Activated T-cell treated with anti-CD3 and anti-CD28 coated beads for 24 hours (primary cell): ENCODE data around the gene NUP153.

Experiments
- DNase-seq: peaks from one replicate; pipeline ENCODE4 v3.0.0-alpha.2; 2020; ENCODE audit warnings: low read depth

NUP153 gene

DNA sequence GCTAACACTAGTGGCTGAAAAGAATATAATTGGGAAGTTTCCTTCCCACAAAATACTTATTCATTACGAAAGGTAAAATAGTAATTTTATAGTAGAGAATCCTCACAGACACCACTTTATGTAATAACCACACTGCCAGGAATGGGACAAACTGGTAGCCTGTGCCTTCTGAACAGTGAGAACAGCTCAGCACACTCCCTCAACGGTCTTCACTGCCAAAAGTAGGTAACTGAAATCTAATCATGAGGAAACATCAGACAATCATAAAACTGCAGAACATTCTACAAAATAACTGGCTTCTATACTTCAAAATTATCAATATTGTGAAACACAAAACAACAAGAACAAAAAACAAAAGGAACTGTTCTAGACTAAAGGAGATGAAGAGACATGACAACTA, 44.1 kb downstream of the NUP153 start:
- DNase-seq: no peak

DNA sequence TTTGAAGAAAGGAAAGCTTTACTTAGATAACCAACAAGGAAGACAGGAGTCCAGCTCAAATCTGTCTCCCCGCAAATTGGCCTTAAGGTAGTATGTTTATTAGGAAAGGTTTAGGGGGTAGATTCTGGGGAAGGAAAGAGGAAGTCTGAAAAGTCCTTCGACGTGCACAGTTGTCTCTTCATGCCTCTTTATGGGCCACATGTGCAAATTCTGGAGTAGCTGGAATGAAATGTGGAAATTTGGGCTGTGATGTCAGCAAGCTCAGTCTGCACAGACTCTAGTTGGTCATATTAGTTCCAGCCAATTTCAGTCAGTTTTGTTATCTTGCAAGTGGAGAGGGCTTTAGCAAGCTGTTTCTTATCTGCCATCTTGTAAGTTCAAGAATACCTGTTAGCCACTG, 50.1 kb downstream of the NUP153 start:
- DNase-seq: no peak

DNA sequence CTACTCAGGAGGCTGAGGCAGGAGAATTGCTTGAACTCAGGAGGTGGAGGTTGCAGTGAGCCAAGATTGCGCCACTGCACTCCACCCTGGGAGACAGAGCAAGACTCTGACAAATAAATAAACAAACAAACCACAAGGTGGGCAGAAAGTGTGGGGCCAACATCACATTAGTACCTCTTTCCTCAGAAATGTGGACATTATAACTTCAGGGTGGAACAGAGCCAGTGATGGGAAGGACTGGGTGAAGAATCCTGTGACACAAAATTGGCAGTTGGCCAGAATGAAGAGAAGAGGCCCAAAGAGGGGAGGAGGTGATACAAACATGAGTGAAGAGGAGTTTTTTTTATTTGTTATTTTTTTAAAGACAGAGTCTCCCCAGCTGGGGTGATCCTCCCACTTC, 50.6 kb downstream of the NUP153 start:
- no peak for DNase-seq

DNA sequence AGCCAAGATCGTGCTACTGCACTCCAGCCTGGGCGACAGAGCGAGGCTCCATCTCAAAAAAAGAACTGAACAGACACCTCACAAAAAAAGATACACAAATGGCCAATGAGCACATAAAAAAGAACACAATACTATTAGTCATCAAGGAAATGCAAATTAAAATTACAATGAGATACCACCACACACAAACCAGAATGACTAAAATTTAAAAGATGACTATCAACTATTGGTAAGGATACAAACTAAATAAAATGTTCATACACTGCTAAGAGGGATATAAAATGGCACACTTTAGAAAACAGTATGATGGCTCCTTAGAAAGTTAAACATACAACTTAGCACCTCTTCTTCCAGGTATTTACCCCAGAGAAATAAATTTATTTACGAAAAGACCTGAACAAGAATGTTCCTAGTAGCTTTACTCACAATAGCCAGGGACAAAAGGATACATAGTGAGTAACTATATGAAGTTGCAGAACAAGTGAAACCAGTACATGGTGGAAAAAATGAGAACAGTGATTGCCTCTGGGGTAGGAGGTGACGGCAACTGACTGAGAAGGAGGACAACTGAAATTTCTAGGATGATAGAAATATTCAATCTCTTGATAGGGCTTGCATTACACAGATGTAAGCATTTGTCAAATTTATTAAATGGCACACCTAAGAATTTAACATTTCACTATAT, 53.4 kb downstream of the NUP153 start:
- no peak for DNase-seq

DNA sequence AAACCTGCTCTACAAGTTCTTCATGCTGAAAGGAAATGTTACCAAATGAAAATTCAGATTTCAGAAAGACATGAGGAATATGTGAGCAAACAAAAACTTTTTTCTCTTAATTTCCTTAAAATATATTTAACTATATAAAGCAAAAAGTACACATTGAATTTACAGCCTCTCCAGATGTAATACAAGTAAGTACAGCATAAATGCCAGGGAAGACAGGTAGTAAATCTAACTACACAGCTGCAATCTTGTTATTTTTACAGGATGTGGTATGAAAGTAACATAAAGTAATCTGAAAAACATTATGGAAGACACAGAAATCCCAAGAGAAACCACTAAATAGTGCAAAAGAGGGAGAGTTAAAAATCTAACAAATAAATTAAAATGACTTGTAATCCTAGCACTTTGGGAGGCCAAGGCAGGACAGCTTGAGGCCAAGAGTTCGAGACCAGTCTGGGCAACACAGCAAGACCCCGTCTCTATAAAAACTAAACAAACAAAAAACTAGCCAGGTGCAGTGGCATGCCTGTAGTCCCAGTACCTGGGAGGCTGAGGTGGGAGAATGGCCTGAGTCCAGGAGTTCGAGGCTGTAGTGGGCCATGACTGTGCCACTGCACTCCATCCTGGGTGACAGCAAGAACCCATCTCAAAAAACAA, 55.9 kb downstream of the NUP153 start:
- DNase-seq: no peak

DNA sequence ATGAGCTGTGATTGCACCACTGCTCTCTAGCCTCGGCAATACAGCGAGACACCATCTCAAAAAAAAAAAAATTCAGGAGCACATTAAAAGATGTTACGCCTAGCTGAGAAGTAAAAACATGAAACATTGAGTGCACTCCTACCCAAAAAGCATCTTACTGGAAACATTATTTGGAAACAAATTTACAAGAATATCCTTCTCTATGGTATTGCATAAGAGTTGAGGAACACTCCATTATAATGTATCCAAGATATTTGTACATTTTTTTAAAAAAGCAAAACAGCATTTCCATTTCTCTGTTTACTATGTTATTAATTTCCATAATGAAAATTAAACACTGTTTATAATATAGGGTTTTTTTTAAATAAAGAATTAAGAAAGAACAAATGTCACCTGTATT, 58.0 kb downstream of the NUP153 start:
- DNase-seq: no peak

DNA sequence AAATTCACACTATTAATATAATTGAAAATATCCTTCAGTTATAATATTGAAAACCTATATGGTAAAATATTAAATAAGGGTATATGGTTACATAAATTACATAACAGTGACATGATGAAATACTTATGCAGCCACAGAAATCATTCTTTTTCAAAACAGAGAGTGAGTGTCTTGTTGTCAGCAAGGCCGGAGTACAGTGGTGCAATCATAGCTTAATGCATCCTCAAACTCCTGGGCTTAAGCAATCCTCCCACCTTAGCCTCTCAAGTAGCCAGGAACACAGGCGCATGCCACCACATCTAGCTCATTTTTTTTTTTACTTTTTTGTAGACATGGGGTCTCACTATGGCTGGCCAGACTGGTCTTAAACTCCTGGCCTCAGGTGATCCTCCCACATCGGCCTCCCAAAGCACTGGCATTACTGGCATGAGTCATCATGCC, 66.2 kb downstream of the NUP153 start:
- no peak for DNase-seq

DNA sequence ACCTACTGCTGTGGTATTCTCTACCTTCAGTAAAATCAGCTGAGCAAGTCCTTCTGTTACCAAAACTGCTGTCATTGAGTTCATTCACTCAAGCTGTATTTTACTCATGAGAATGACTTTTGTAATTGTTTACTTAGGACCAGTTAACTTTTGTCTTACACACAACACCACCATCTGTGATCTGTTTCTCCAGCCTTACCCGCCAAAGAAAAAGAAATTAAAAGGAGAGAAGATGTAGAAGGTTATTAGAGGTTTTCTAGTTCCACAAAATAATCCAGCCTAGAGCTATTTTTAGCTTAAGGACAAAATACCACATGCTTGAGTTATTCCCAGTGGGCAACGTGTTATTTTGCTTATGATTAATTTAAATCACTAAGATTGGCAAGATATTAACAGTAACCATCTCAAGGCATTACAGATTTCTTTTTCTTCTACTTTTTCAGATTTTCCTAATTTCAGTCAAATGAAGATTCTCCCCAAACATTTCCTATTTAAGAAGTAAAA, 68.5 kb downstream of the NUP153 start:
- no peak for DNase-seq

DNA sequence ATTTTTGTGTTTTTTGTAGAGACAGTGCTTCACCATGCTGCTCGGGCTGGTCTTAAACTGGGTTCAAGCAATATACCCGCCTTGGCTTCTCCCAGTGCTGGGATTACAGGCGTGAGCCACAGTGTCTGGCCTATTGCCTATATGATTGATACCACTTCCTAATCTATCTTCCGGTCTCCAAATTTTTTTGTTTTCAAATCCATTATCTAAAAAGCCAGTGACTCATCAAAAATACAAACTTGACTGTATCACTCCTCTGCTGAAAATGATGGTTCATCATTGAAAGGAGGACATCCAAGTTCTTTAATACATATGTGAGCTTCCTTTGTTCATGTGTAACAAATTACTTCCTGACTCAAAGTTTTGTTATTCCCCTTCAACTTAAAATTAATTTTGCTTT, 71.2 kb downstream of the NUP153 start:
- no peak for DNase-seq

DNA sequence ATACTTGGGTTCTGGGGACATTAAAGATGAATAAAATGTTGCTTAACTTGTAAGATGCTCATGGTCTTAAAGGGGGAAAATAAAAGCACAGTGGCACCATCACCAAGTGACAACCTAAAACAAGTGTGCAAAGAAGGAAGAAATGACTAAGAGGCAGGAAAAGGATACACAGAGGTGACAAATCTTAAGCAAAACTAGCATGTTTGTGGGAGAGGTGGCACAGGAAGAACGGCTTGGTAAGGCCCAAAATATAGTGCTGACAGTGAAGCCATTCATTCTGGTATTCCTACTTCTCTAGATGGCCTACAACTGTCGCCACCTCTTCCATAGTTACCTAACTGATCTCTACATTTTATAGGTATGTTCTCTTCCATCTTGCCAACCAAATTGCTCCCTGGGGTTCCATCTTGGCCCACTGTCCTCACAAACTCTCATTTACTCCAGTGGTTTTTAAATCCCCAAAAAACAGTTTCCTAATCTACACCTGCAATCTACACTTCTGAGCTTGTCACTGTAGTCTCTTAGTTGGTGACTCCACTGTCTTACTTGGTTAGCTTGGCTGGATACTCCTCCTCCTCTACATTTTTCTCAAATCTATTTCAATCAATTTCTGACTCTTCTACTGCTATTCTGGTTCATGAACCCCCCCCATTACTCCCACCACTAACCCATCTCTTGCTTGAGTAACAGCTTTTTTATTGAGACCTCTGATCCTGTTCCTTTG, 73.1 kb downstream of the NUP153 start:
- no peak for DNase-seq

DNA sequence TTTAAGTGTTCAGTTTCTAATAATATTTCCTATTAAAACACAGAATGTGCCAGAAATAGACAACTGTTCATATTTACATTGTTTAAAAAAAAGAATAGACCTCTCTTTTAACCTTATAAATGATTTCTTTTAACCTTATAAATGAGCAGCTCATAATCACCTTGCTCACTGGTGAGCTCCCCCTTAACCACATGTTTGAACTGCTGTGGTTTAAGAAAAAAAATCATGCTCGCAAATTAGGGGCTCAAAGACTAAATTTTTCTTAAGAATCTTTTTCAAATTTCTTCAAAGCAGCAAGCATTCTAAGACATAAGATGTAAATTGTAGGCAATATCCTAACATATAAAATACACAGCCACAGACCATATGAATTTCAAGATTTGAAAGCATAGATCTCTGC, 73.8 kb downstream of the NUP153 start:
- DNase-seq: no peak

DNA sequence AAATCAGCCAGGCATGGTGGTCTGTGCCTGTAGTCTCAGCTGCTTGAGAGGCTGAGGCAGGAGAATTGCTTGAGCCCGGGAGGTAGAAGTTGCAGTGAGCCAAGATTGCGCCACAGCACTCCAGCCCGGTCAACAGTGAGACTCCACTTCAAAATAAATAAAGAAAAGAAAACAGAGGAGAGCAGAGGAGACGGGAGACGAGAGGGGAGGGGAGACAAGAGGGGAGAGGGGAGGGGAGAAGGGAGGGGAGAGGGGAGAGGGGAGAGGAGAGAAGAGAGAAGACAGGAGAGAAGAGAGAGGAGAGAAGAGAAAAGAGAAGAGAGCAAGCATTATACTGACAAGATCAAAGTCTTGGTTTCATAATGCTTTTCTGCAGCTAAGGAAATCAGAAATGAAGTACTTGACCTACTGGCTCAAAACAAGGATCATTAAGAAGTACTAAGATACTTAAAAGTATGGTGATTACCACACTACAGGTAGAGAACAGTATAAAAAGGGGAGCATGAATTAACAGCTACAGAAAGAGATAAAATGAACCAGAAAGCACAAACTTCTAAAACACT, 76.1 kb downstream of the NUP153 start:
- no peak for DNase-seq

DNA sequence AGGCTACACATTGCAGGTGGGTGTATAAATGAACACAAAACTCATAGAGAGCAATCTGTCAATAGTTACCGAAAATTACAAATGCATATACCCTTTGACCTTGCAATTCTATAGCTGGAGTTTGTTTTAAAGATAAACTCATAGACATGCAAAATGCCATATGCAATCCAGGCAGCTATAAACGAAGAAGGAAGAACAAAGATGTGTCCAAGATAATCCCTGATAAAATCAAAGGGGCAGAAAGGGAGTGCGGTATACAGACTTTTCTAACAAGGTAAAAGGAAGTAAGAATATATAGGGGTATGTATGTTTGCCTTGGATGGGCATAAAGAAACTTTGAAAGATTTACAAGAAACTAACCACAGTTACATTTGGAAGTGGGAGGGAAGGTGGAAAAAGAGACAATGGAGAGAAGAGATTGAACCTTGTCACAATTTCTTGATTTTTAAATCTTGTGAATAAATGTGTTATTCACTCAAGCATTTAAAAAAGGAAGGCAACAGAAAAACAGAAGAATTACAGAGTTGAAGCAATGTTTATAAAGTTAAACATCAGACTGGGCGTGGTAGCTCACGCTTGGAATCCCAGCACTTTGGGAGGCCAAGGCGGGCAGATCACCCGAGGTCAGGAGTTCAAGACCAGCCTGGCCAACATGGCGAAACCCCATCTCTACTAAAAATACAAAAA, 76.8 kb downstream of the NUP153 start:
- no peak for DNase-seq

DNA sequence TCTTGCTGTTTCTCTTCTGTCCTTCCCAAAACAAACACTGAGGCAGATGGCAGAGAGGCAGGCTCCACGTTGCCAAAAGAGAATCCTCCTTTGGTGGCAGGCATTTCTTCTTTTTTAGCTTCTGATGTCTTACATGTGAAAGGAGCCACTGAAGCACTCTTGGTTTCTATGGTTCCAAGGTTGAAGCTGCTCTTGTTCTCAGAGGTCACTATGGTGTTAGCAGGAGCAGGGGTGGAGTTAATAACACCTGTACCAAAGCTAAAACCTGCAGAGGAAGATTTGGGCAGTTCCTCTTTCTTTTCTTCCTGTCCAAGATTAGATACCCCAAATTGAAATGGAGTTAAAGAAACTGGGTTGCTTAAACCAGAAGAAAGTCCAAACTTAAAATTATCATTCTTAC, 77.9 kb downstream of the NUP153 start:
- no peak for DNase-seq

DNA sequence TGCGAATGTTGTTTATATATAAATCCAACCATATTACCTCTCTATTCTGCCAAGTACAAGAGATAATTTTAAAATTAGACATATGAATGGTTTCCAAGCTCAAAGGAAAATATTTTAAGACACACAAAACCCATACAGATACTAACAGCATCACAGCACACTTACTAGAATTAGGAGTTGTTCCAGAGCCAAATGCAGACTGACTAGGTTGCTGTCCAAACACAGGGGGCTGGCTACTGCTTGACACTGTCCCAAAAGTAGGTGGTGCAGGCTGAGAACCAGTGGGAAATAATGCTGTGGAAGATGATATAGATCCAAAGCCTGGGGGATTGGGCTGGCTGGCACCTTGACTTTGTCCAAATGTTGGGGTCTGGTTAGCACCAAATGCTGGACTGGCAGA, 82.3 kb downstream of the NUP153 start:
- DNase-seq: no peak

DNA sequence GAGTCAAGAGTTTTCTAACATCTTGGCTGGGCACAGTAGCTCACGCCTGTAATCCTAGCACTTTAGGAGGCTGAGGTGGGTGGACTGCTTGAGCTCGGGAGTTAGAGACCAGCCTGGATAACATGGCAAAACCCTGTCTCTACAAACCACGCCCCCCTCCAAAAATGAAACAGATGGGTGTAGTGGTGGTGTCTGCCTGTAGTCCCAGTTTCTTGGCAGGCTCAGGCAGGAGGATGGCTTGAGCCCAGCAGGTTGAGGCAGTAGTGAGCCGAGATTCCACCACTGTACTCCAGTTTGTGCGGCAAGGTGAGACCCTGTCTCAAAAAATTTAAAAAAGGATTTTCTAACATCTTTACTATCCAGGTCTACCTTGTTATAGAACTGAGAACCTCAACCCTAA, 84.6 kb downstream of the NUP153 start:
- DNase-seq: no peak

DNA sequence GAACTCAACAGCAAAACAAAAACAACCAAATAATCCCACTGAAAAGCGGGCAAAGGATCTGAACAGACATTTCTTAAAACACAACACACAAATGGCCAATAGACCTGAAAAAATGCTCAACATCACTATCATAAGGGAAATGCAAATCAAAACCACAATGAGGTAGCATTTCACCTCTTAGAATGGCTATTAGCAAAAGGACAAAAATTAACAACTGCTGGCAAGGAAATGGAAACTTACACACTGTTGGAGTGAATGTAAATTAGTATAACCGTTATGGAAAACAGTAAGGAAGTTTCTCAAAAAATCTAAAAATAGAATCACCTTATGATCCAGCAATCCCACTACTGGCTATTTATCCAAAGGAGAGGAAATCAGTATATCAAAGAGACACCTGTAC, 85.7 kb downstream of the NUP153 start:
- DNase-seq: no peak

DNA sequence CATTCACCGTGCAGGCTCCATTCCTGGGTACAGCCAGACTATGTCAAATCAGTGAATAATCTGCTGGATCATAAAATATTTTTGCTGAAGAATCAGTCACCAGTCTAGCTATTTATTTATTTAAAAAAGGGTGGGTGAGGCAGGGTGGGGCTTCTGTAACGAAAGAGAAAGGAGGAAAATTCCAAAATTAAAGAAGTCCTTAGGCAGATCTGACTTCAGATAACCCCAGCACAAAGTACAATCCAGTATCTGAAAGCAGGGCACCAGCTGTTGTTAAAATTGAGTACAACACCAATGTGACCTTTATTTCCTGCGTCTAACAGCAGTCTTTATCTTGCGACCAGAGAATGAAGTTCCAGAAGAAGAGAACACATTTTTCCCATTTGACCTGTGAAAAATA, 90.9 kb downstream of the NUP153 start:
- DNase-seq: no peak

DNA sequence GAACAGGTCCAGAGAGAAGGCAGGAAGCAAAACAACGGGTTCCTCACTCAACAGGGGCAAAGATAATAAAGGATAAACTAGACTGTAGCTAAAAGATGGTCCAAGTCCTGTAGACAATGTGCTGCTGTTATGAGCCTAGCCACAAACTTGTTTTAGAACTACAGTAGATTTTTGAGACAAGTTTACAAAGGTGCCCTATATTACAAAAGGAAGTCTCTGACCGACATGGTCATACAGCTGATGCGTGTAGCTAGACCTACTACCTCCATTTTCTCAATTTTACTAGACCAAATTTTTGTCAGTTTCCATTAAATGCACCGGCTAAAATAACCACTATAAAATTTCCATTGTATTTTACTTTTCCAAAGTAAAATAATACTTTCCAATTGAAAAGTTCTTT, 94.7 kb downstream of the NUP153 start:
- DNase-seq: no peak

DNA sequence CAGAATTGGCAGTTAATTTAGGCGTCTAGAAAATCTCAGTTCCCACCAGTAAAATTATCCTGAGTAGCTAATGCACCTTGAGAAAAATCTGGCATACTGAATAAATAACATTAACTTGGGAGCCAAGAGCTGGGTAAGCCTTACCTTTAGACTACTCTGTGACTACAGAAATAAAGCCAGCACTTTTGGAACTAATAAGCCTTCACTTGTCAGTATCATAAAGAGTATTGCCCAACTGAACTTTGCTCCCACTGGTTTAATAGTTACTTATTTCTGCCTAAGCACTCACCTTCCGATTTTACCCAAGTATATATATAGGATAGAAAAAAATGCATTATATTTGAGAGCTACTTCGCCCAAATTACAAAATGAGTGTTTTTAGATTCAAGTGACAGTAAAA, 95.9 kb downstream of the NUP153 start:
- no peak for DNase-seq

DNA sequence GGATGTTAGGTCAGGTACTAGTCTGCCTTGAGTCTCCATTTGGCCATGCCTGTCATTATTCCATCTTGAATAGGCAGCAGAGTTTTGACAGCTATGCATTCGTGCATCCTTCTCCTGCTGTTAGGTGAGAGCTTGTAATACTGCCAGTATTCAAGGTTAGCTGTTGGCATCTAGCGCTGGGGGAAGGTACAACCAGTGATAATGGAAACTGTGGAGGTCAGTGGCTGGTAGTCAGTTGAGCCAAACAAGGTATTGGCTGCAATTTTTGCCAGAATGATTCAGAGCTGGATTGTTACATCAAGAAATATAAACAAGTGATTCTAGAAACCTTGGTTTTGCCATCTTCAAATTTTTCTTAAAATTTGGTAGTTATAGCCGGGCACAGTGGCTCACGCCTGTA, 100.1 kb downstream of the NUP153 start:
- DNase-seq: no peak

DNA sequence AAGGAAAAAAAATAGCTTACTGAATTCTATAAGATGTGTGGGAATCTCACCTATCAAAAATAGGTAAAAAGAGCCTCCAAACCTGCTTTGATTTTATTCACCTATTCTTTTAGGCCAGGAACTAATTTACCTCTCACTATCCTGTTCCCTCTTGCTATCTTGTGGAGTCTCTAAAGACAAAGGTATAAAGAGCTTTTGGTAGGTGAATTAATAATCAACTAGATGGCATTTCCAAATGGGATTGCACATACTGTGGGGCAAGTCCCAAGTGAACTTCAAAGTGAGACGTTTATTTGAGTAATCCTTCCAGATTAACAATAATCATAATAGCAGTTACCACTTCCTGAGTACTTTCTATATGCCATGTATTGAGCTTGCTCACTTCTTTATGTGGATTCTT, 103.8 kb downstream of the NUP153 start:
- no peak for DNase-seq

DNA sequence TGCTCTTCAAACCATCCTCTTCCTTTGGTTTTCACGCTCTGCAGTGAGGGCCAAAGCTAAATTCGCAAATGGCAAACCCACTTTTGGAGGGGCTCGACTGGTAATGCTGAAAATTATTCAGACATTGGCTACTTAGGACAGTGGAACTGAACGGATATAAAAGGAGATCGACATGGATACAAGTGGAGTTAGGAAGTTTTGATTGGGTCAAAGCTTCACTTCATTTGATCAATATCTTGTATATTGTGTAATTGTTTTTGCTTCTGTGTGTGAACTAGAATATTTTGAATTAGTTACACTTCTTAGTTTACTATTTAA, 105.4 kb downstream of the NUP153 start:
- no peak for DNase-seq
